HUDEP-2 (cell line): Measurements from ENCODE around the gene WWOX.

Source experiments
- DNase-seq, 76 experiments: peaks; one replicate each; lab custom pipeline; 2025; ENCODE audit not compliant: unreplicated experiment in 76 of 76; lab: John Stamatoyannopoulos, UW

WWOX gene

GRCh38 chr16:78764478-78764877 is 665.0 kb downstream of the WWOX start:
- no peak for DNase-seq

- DNase-seq = no peak
Observed at GRCh38 chr16:78768226-78768625, 668.8 kb downstream of the WWOX start.

- no peak for DNase-seq
Observed at GRCh38 chr16:78768718-78769117, 669.3 kb downstream of the WWOX start.

- peak in 68 of 76 experiments; percentile 2 to 73 (median 42) for DNase-seq
Observed at GRCh38 chr16:78770353-78771091, 671.1 kb downstream of the WWOX start.

- no peak for DNase-seq
Observed at GRCh38 chr16:78773291-78773702, 673.8 kb downstream of the WWOX start.

- no peak for DNase-seq
Observed at GRCh38 chr16:78773706-78774105, 674.3 kb downstream of the WWOX start.

GRCh38 chr16:78775161-78775561 is 675.7 kb downstream of the WWOX start:
- no peak for DNase-seq

GRCh38 chr16:78778101-78779004 is 678.9 kb downstream of the WWOX start:
- no peak for DNase-seq

GRCh38 chr16:78780808-78781207 is 681.4 kb downstream of the WWOX start:
- no peak for DNase-seq

GRCh38 chr16:78782572-78782971 is 683.1 kb downstream of the WWOX start:
- DNase-seq = no peak

- no peak for DNase-seq
Observed at GRCh38 chr16:78783570-78784079, 684.2 kb downstream of the WWOX start.

- DNase-seq = no peak
Observed at GRCh38 chr16:78784771-78785170, 685.3 kb downstream of the WWOX start.

GRCh38 chr16:78785218-78785617 is 685.8 kb downstream of the WWOX start:
- DNase-seq = no peak

GRCh38 chr16:78786635-78787034 is 687.2 kb downstream of the WWOX start:
- peak in 3 of 76 experiments; percentile 1 to 2 (median 2) for DNase-seq

- DNase-seq = no peak
Observed at GRCh38 chr16:78788276-78788675, 688.8 kb downstream of the WWOX start.

GRCh38 chr16:78788696-78789095 is 689.2 kb downstream of the WWOX start:
- no peak for DNase-seq

- no peak for DNase-seq
Observed at GRCh38 chr16:78789561-78789960, 690.1 kb downstream of the WWOX start.

GRCh38 chr16:78791011-78791410 is 691.6 kb downstream of the WWOX start:
- DNase-seq = no peak

GRCh38 chr16:78791926-78792325 is 692.5 kb downstream of the WWOX start:
- DNase-seq = no peak

- DNase-seq = no peak
Observed at GRCh38 chr16:78792952-78793351, 693.5 kb downstream of the WWOX start.

GRCh38 chr16:78794581-78795250 is 695.3 kb downstream of the WWOX start:
- no peak for DNase-seq
